Panc1 (cell line): ENCODE data around the gene NANS.

Experiments used
- POLR2AphosphoS5 ChIP-seq: IDR thresholded peaks from 2 replicates; pipeline ENCODE4 v1.6.1; 2012; ENCODE audit warnings: mild to moderate bottlenecking, low read depth, low read length, moderate library complexity
- TF ChIP-seq, protein P1 (sequence below), 2 experiments: IDR thresholded peaks; 2 replicates each; pipeline ENCODE4 v1.6.1; 2011 to 2012; ENCODE audit warnings: low read depth in 2 of 2, control low read depth in 1 of 2, low read length in 1 of 2, mild to moderate bottlenecking in 1 of 2, moderate library complexity in 1 of 2; ENCODE audit not compliant: insufficient read depth in 1 of 2
- TF ChIP-seq, protein P2 (sequence below): fragments of 450-650 bp; IDR thresholded peaks from 2 replicates; pipeline ENCODE4 v1.5.1; 2017; ENCODE audit warnings: mild to moderate bottlenecking

DNA sequence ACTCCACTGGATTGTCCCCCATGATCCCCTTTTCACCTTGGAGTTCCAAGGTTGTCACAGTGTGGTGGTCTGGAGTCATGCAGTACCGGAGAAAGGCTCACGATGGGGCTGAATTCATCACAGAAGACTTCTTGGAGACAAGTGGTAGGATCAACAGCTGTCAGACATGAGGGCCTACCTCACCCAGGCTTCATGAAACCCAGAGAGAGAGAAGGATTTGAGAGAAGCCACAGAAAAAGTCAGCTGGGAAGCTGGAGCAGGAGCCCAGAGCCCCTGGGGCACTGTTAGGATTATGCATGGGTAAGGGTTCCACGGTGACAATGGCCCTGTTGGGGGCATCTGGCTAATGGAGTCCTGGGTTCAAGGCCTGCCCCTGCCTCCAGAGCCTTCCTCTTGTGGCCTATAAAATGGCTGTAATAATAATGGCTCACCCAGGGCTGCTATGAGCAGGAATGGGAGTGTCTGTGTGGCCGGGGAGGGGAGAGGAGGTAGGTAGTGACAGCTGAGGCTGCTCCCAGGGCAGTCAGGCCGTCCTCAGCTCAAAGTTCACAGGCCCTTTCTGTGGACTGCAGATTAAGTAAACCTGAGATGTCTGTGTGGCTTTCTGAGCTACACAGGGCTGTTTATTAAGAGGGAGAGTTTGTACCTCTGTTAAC is 61.6 kb downstream of the NANS start:
- no peak for TF ChIP-seq POLR2AphosphoS5
- TF ChIP-seq, protein P1, sequence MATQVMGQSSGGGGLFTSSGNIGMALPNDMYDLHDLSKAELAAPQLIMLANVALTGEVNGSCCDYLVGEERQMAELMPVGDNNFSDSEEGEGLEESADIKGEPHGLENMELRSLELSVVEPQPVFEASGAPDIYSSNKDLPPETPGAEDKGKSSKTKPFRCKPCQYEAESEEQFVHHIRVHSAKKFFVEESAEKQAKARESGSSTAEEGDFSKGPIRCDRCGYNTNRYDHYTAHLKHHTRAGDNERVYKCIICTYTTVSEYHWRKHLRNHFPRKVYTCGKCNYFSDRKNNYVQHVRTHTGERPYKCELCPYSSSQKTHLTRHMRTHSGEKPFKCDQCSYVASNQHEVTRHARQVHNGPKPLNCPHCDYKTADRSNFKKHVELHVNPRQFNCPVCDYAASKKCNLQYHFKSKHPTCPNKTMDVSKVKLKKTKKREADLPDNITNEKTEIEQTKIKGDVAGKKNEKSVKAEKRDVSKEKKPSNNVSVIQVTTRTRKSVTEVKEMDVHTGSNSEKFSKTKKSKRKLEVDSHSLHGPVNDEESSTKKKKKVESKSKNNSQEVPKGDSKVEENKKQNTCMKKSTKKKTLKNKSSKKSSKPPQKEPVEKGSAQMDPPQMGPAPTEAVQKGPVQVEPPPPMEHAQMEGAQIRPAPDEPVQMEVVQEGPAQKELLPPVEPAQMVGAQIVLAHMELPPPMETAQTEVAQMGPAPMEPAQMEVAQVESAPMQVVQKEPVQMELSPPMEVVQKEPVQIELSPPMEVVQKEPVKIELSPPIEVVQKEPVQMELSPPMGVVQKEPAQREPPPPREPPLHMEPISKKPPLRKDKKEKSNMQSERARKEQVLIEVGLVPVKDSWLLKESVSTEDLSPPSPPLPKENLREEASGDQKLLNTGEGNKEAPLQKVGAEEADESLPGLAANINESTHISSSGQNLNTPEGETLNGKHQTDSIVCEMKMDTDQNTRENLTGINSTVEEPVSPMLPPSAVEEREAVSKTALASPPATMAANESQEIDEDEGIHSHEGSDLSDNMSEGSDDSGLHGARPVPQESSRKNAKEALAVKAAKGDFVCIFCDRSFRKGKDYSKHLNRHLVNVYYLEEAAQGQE (IDR thresholded peaks at IDR 0.05; ENCODE audit: insufficient read depth in 1 of 2, low read depth in 2 of 2, low read length in 1 of 2): no peak
- TF ChIP-seq, protein P2, sequence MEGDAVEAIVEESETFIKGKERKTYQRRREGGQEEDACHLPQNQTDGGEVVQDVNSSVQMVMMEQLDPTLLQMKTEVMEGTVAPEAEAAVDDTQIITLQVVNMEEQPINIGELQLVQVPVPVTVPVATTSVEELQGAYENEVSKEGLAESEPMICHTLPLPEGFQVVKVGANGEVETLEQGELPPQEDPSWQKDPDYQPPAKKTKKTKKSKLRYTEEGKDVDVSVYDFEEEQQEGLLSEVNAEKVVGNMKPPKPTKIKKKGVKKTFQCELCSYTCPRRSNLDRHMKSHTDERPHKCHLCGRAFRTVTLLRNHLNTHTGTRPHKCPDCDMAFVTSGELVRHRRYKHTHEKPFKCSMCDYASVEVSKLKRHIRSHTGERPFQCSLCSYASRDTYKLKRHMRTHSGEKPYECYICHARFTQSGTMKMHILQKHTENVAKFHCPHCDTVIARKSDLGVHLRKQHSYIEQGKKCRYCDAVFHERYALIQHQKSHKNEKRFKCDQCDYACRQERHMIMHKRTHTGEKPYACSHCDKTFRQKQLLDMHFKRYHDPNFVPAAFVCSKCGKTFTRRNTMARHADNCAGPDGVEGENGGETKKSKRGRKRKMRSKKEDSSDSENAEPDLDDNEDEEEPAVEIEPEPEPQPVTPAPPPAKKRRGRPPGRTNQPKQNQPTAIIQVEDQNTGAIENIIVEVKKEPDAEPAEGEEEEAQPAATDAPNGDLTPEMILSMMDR: peak; percentile 61
